Left renal pelvis (tissue), 4 donors: ENCODE measurements around the gene TTLL12. TPM values are rescaled to one million over a fixed set of nuclear protein-coding genes. Genes with fewer than 3 reads are reported as not detected.

Experiments used
- DNase-seq, 4 donors: peaks; one replicate each; pipeline ENCODE4 v3.0.0-alpha.2; 2013; ENCODE audit warnings: low read depth in 4 of 4, low spot score in 3 of 4
- polyA plus RNA-seq, 4 donors: library from polyadenylated mRNA; unstranded; fragments of 120-200 nt; gene quantifications; one replicate each; pipeline ENCODE4 v1.2.1, GENCODE V29; 2013; ENCODE audit not compliant: insufficient read length in 4 of 4

The TTLL12 gene
- 10 to 100 TPM; 21.0 to 31.3 (median 24.6) TPM for polyA plus RNA-seq

GRCh38 chr22:43186272-43187170 lies at the start of gene TTLL12:
Gene TTLL12, minus strand, starts transcription at chr22:43187134. Its CDS starts 65 bp downstream, at chr22:43187069.
- peak in 1 of 4 donors; percentile 42 for DNase-seq

GRCh38 chr22:43235445-43236409 lies 48.8 kb upstream of the TTLL12 start:
- no peak for DNase-seq

GRCh38 chr22:43234264-43234988 lies 47.5 kb upstream of the TTLL12 start:
- DNase-seq: no peak

- no peak for DNase-seq
Measured at GRCh38 chr22:43233529-43233928, 46.6 kb upstream of the TTLL12 start.

GRCh38 chr22:43232445-43232844 lies 45.5 kb upstream of the TTLL12 start:
- no peak for DNase-seq

- no peak for DNase-seq
Measured at GRCh38 chr22:43231724-43232034, 44.7 kb upstream of the TTLL12 start.

- peak; percentile 28 to 45 (median 30) for DNase-seq
Measured at GRCh38 chr22:43230971-43231723, 44.2 kb upstream of the TTLL12 start.

GRCh38 chr22:43230571-43230970 lies 43.6 kb upstream of the TTLL12 start:
- DNase-seq: no peak

- DNase-seq: no peak
Measured at GRCh38 chr22:43228863-43229262, 41.9 kb upstream of the TTLL12 start.

- no peak for DNase-seq
Measured at GRCh38 chr22:43228330-43228729, 41.4 kb upstream of the TTLL12 start.

GRCh38 chr22:43227239-43227630 lies 40.3 kb upstream of the TTLL12 start:
- no peak for DNase-seq

- no peak for DNase-seq
Measured at GRCh38 chr22:43226377-43227238, 39.7 kb upstream of the TTLL12 start.

GRCh38 chr22:43225609-43226008 lies 38.7 kb upstream of the TTLL12 start:
- no peak for DNase-seq

- DNase-seq: no peak
Measured at GRCh38 chr22:43222987-43223386, 36.1 kb upstream of the TTLL12 start.

- no peak for DNase-seq
Measured at GRCh38 chr22:43222262-43222661, 35.3 kb upstream of the TTLL12 start.

GRCh38 chr22:43220625-43221380 lies 33.9 kb upstream of the TTLL12 start:
- no peak for DNase-seq

GRCh38 chr22:43218786-43219185 lies 31.9 kb upstream of the TTLL12 start:
- DNase-seq: no peak

- DNase-seq: no peak
Measured at GRCh38 chr22:43217285-43218030, 30.5 kb upstream of the TTLL12 start.
